A673 (cell line): ENCODE measurements around the gene CHID1. TPM values are rescaled to one million over a fixed set of nuclear protein-coding genes. Genes with fewer than 3 reads are reported as not detected.

ENCODE experiments used
- BruUV-seq: library from RNA; stranded (reverse); fragments of 400-500 nt; replicated peaks from 2 replicates; lab custom pipeline; 2021; lab: Mats Ljungman, UMichigan
- CTCF ChIA-PET: fragments of 300-600 bp; sonication (Branson Sonifier 250); formaldehyde crosslinking; loops from one replicate; lab custom pipeline; 2022; ENCODE audit warnings: antibody characterized with exemption; lab: Charles Lee
- POLR2A ChIA-PET: fragments of 300-600 bp; sonication (Branson Sonifier 250); formaldehyde crosslinking; loops from one replicate; lab custom pipeline; 2022; ENCODE audit warnings: antibody characterized with exemption; ENCODE audit not compliant: low non-redundant PET; lab: Charles Lee
- DNase-seq: peaks from one replicate; pipeline ENCODE4 v3.0.0-alpha.2; 2015; ENCODE audit warnings: low spot score
- H3K27ac ChIP-seq: fragments of 200-600 bp; sonication (generic); 2 replicates; pipeline ENCODE4 v1.5.1; 2016; ENCODE audit warnings: mixed run types, low read depth, mild to moderate bottlenecking, mixed read lengths, antibody characterized with exemption, low read length; ENCODE audit not compliant: poor library complexity, severe bottlenecking
- H3K27me3 ChIP-seq: fragments of 200-600 bp; sonication (generic); replicated peaks from 2 replicates; pipeline ENCODE4 v1.6.1; 2017; ENCODE audit warnings: mixed run types, low read depth, mild to moderate bottlenecking, mixed read lengths, antibody characterized with exemption, low read length; ENCODE audit not compliant: insufficient read depth, poor library complexity
- H3K36me3 ChIP-seq: fragments of 200-600 bp; sonication (generic); 2 replicates; pipeline ENCODE4 v1.6.1; 2016; ENCODE audit warnings: mixed run types, mild to moderate bottlenecking, mixed read lengths, antibody characterized with exemption, low read length; ENCODE audit not compliant: insufficient read depth, poor library complexity, severe bottlenecking
- H3K4me1 ChIP-seq: fragments of 200-600 bp; sonication (generic); 2 replicates; pipeline ENCODE4 v1.6.1; 2017; ENCODE audit warnings: mixed run types, mild to moderate bottlenecking, mixed read lengths, antibody characterized with exemption, low read length; ENCODE audit not compliant: insufficient read depth, poor library complexity, severe bottlenecking
- H3K4me3 ChIP-seq: fragments of 200-600 bp; sonication (generic); 2 replicates; pipeline ENCODE4 v1.5.1; 2016; ENCODE audit warnings: low read depth, mixed run types, mild to moderate bottlenecking, mixed read lengths, low read length; ENCODE audit not compliant: poor library complexity, severe bottlenecking
- H3K9me3 ChIP-seq: fragments of 200-600 bp; sonication (generic); 2 replicates; pipeline ENCODE4 v1.6.1; 2016; ENCODE audit warnings: mixed run types, low read depth, mild to moderate bottlenecking, mixed read lengths, antibody characterized with exemption, low read length; ENCODE audit not compliant: poor library complexity, severe bottlenecking
- CTCF ChIP-seq: fragments of 300-800, 200-600 bp; sonication (generic); conservative IDR thresholded peaks from 2 replicates; pipeline ENCODE4 v1.5.1; 2017; ENCODE audit warnings: low read depth, mild to moderate bottlenecking, antibody characterized with exemption, low read length, moderate library complexity, mixed read lengths
- EZH2 ChIP-seq: fragments of 200-600 bp; sonication (generic); IDR thresholded peaks from 2 replicates; pipeline ENCODE4 v1.6.1; 2017; ENCODE audit warnings: borderline replicate concordance, low read depth, mild to moderate bottlenecking, mixed read lengths, antibody characterized with exemption, low read length; ENCODE audit not compliant: poor library complexity, severe bottlenecking
- intact Hi-C: fragments of 100-400 bp; cut with micrococcal nuclease; formaldehyde crosslinking; loops from one replicate; pipeline ENCODE4 v1.10.0; 2022; ENCODE audit not compliant: unreplicated experiment
- total RNA-seq: library from RNA; stranded (reverse); gene quantifications from 2 replicates; pipeline ENCODE4 v1.2.3, GENCODE V29; 2021

CHID1 gene
- total RNA-seq, 1 experiment from 2014 or later = 105 TPM

GRCh38 chr11:819943-820649 is 90.5 kb downstream of the CHID1 start:
- Histone ChIP-seq H3K36me3 (peaks cover 3% of the 10 kb centered on the region), H3K27ac (peak overlapping the region; percentile 87), H3K9me3 (no peaks in the 10 kb centered on the region), H3K4me1 (peaks cover 6% of the 10 kb centered on the region), H3K27me3 (no peaks in the 10 kb centered on the region), H3K4me3 (peak overlapping the region; percentile 82)
- CTCF ChIA-PET = no interaction called here
- DNase-seq = peak; percentile 76
- POLR2A ChIA-PET = interaction anchor here (0.7 kb wide), 1 partner anchor 464 kb away, joined by 3 read pairs; no protein-coding TSS in a partner anchor
- intact Hi-C loops = no loop called here
- no peak for TF ChIP-seq EZH2
- TF ChIP-seq CTCF = no peak
- TSS peak; percentile 44 for BruUV-seq

GRCh38 chr11:819129-819931 is 91.3 kb downstream of the CHID1 start:
- BruUV-seq = no TSS peak
- Histone ChIP-seq H3K27me3 (no peaks in the 10 kb centered on the region), H3K4me3 (peak overlapping the region; percentile 82), H3K9me3 (no peaks in the 10 kb centered on the region), H3K36me3 (no peaks in the 10 kb centered on the region), H3K4me1 (peaks cover 6% of the 10 kb centered on the region), H3K27ac (peak overlapping the region; percentile 87)
- POLR2A ChIA-PET = interaction anchor here (0.6 to 1.0 kb wide), 4 partner anchors 10 to 464 kb away, joined by 3 to 8 read pairs (median 3); partner anchors contain the start of gene RPLP2
- CTCF ChIA-PET = no interaction called here
- TF ChIP-seq EZH2 = no peak
- no peak for TF ChIP-seq CTCF
- DNase-seq = peak; percentile 93
- intact Hi-C loops = no loop called here

GRCh38 chr11:818396-819128 is 92.0 kb downstream of the CHID1 start, which contains the start of gene PNPLA2:
Gene PNPLA2 (plus strand): TSS chr11:818914. CDS start chr11:819719, 805 bp downstream.
- Histone ChIP-seq H3K9me3 (no peaks in the 10 kb centered on the region), H3K4me1 (peaks cover 6% of the 10 kb centered on the region), H3K36me3 (peaks cover 4% of the 10 kb centered on the region), H3K4me3 (peak within 1 kb of the TSS; percentile 82), H3K27ac (peak within 1 kb of the TSS; percentile 87), H3K27me3 (no peaks in the 10 kb centered on the region)
- DNase-seq = no peak
- ChIA-PET CTCF (no interaction called here), POLR2A (interaction anchor here (0.6 to 1.0 kb wide), 2 partner anchors 9 to 112 kb away, joined by 3 to 8 read pairs; partner anchors contain the start of gene RPLP2)
- intact Hi-C loops = no loop called here
- no TSS peak for BruUV-seq
- TF ChIP-seq EZH2 (no peak), CTCF (no peak)
